ENCODE results near the gene KASH5. TPM values are rescaled to one million over a fixed set of nuclear protein-coding genes. Genes with fewer than 3 reads are reported as not detected.

Gene KASH5
- total and polyA plus RNA-seq, 2 experiments from 2014 or later, result 0.44 TPM; not detected in 1

DNA sequence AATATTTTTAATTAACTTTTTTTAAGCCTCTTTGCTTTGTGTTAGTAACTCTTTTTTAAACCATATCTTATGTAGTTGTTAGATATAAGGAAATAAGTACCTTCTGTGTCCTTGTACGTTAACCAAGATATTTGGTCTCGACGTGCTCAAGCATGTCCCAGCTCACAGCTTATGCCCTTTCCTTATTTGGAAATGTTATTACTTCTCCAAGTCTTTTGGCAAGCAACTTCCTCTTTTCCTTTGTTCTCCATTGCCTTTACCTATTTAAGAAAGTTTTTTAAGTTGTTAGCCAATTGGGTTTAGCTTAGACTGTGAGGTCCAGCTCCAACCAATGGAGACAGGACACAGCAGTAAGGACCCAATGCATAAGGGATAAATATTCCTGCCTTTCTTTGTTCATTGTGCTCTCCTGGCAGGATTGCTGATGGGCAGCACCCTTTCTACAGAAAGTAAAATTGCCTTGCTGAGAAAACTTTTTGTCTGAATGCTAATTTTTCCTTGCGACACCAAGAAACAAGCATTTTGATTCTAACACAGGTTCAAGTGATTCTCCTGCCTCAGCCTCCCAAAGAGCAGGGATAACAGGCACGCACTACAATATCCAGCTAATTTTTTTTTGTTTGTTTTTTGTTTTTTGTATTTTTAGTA, 19.2 kb upstream of the KASH5 start:
- no peaks in the 10 kb centered on the region for H3K79me2 ChIP-seq (replicated peaks; ENCODE audit: insufficient read depth)
- DNase-seq (ENCODE audit: low spot score) (no peak), ATAC-seq (no peak)
- no peak overlapping the region for H2AFZ ChIP-seq
- H3K4me1 ChIP-seq (ENCODE audit: insufficient read depth), result no peaks in the 10 kb centered on the region; the same call in 1 of the 2 replicates
- H3K4me3 ChIP-seq, result no peak overlapping the region
- no peak overlapping the region for H3K27ac ChIP-seq (ENCODE audit: low read depth)
- peaks cover 8% of the 10 kb centered on the region for H3K27me3 Mint-ChIP-seq (ENCODE audit: insufficient read depth, low read depth, poor library complexity)
- no peak overlapping the region for H3K27ac Mint-ChIP-seq
- peaks cover 21% of the 10 kb centered on the region; the same call in 2 of the 3 replicates for H3K36me3 Mint-ChIP-seq (ENCODE audit: low read depth)
- H3K4me2 ChIP-seq, result no peak overlapping the region
- no peaks in the 10 kb centered on the region for H4K20me1 ChIP-seq (replicated peaks; ENCODE audit: insufficient read depth)
- H3K27me3 ChIP-seq (ENCODE audit: insufficient read depth), result no peaks in the 10 kb centered on the region
- no peaks in the 10 kb centered on the region for H3F3A ChIP-seq (replicated peaks; ENCODE audit: low read depth)
- no peak for TF ChIP-seq EZH2phosphoT487 (IDR thresholded peaks at IDR 0.05; ENCODE audit: unreplicated experiment)
- TF ChIP-seq, protein P1, sequence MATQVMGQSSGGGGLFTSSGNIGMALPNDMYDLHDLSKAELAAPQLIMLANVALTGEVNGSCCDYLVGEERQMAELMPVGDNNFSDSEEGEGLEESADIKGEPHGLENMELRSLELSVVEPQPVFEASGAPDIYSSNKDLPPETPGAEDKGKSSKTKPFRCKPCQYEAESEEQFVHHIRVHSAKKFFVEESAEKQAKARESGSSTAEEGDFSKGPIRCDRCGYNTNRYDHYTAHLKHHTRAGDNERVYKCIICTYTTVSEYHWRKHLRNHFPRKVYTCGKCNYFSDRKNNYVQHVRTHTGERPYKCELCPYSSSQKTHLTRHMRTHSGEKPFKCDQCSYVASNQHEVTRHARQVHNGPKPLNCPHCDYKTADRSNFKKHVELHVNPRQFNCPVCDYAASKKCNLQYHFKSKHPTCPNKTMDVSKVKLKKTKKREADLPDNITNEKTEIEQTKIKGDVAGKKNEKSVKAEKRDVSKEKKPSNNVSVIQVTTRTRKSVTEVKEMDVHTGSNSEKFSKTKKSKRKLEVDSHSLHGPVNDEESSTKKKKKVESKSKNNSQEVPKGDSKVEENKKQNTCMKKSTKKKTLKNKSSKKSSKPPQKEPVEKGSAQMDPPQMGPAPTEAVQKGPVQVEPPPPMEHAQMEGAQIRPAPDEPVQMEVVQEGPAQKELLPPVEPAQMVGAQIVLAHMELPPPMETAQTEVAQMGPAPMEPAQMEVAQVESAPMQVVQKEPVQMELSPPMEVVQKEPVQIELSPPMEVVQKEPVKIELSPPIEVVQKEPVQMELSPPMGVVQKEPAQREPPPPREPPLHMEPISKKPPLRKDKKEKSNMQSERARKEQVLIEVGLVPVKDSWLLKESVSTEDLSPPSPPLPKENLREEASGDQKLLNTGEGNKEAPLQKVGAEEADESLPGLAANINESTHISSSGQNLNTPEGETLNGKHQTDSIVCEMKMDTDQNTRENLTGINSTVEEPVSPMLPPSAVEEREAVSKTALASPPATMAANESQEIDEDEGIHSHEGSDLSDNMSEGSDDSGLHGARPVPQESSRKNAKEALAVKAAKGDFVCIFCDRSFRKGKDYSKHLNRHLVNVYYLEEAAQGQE (IDR thresholded peaks at IDR 0.05; ENCODE audit: unreplicated experiment), result no peak
- TF ChIP-seq CTCF (conservative IDR thresholded peaks at IDR 0.05; ENCODE audit: low read depth in 2 of 2), result no peak
- H3K4me3 Mint-ChIP-seq, result no peak overlapping the region
- H3K9me3 Mint-ChIP-seq, result peaks cover 30% of the 10 kb centered on the region
- H3K4me1 Mint-ChIP-seq, result no peaks in the 10 kb centered on the region; the same call in 2 of the 3 replicates
- H3K9me2 ChIP-seq (ENCODE audit: insufficient read depth), result no peaks in the 10 kb centered on the region
- H3K36me3 ChIP-seq (ENCODE audit: insufficient read depth), result no peaks in the 10 kb centered on the region

GRCh38 chr19:49371184-49371583, 16.9 kb upstream of the KASH5 start:
- Mint-ChIP-seq H3K27me3 (ENCODE audit: insufficient read depth, low read depth, poor library complexity) (peaks cover 5% of the 10 kb centered on the region), H3K4me1 (no peaks in the 10 kb centered on the region), H3K36me3 (ENCODE audit: low read depth) (peaks cover 21% of the 10 kb centered on the region; the same call in 2 of the 3 replicates), H3K27ac (no peak overlapping the region), H3K9me3 (peaks cover 30% of the 10 kb centered on the region), H3K4me3 (no peak overlapping the region; the same call in 2 of the 3 replicates)
- H3F3A ChIP-seq (replicated peaks; ENCODE audit: low read depth), result no peaks in the 10 kb centered on the region
- DNase-seq (ENCODE audit: low spot score) (no peak), ATAC-seq (no peak)
- no peak overlapping the region for H2AFZ ChIP-seq
- H3K4me3 ChIP-seq, result no peak overlapping the region
- H3K79me2 ChIP-seq (replicated peaks; ENCODE audit: insufficient read depth), result no peaks in the 10 kb centered on the region
- no peak overlapping the region for H3K4me2 ChIP-seq
- no peaks in the 10 kb centered on the region for H4K20me1 ChIP-seq (replicated peaks; ENCODE audit: insufficient read depth)
- no peaks in the 10 kb centered on the region for H3K36me3 ChIP-seq (ENCODE audit: insufficient read depth)
- H3K4me1 ChIP-seq (ENCODE audit: insufficient read depth), result no peaks in the 10 kb centered on the region
- no peaks in the 10 kb centered on the region for H3K9me2 ChIP-seq (ENCODE audit: insufficient read depth)
- H3K27ac ChIP-seq (ENCODE audit: low read depth), result no peak overlapping the region
- H3K27me3 ChIP-seq (ENCODE audit: insufficient read depth), result no peaks in the 10 kb centered on the region
- TF ChIP-seq, protein P2, sequence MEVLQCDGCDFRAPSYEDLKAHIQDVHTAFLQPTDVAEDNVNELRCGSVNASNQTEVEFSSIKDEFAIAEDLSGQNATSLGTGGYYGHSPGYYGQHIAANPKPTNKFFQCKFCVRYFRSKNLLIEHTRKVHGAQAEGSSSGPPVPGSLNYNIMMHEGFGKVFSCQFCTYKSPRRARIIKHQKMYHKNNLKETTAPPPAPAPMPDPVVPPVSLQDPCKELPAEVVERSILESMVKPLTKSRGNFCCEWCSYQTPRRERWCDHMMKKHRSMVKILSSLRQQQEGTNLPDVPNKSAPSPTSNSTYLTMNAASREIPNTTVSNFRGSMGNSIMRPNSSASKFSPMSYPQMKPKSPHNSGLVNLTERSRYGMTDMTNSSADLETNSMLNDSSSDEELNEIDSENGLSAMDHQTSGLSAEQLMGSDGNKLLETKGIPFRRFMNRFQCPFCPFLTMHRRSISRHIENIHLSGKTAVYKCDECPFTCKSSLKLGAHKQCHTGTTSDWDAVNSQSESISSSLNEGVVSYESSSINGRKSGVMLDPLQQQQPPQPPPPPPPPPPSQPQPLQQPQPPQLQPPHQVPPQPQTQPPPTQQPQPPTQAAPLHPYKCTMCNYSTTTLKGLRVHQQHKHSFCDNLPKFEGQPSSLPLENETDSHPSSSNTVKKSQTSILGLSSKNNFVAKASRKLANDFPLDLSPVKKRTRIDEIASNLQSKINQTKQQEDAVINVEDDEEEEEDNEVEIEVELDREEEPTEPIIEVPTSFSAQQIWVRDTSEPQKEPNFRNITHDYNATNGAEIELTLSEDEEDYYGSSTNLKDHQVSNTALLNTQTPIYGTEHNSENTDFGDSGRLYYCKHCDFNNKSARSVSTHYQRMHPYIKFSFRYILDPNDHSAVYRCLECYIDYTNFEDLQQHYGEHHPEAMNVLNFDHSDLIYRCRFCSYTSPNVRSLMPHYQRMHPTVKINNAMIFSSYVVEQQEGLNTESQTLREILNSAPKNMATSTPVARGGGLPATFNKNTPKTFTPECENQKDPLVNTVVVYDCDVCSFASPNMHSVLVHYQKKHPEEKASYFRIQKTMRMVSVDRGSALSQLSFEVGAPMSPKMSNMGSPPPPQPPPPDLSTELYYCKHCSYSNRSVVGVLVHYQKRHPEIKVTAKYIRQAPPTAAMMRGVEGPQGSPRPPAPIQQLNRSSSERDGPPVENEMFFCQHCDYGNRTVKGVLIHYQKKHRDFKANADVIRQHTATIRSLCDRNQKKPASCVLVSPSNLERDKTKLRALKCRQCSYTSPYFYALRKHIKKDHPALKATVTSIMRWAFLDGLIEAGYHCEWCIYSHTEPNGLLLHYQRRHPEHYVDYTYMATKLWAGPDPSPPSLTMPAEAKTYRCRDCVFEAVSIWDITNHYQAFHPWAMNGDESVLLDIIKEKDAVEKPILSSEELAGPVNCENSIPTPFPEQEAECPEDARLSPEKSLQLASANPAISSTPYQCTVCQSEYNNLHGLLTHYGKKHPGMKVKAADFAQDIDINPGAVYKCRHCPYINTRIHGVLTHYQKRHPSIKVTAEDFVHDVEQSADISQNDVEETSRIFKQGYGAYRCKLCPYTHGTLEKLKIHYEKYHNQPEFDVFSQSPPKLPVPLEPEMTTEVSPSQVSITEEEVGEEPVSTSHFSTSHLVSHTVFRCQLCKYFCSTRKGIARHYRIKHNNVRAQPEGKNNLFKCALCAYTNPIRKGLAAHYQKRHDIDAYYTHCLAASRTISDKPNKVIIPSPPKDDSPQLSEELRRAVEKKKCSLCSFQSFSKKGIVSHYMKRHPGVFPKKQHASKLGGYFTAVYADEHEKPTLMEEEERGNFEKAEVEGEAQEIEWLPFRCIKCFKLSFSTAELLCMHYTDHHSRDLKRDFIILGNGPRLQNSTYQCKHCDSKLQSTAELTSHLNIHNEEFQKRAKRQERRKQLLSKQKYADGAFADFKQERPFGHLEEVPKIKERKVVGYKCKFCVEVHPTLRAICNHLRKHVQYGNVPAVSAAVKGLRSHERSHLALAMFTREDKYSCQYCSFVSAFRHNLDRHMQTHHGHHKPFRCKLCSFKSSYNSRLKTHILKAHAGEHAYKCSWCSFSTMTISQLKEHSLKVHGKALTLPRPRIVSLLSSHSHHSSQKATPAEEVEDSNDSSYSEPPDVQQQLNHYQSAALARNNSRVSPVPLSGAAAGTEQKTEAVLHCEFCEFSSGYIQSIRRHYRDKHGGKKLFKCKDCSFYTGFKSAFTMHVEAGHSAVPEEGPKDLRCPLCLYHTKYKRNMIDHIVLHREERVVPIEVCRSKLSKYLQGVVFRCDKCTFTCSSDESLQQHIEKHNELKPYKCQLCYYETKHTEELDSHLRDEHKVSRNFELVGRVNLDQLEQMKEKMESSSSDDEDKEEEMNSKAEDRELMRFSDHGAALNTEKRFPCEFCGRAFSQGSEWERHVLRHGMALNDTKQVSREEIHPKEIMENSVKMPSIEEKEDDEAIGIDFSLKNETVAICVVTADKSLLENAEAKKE (CRISPR knock-in tag; IDR thresholded peaks at IDR 0.05), result no peak
- TF ChIP-seq, protein P1 (IDR thresholded peaks at IDR 0.05; ENCODE audit: unreplicated experiment), result no peak

Data from GM23338 (cell line).